K562 (cell line): ENCODE measurements around the gene MPST. TPM values are rescaled to one million over a fixed set of nuclear protein-coding genes. Genes with fewer than 3 reads are reported as not detected.

Experiments
- ATAC-seq: fragments of 200-7000 bp; cut with Tn5 transposase; 3 replicates; pipeline ENCODE4 v1.9.1; 2020; ENCODE audit warnings: moderate library complexity
- BruUV-seq: library from RNA; stranded (reverse); fragments of 400-500 nt; replicated peaks from 2 replicates; lab custom pipeline; 2021; lab: Mats Ljungman, UMichigan
- CTCF ChIA-PET: fragments of 300-600 bp; formaldehyde crosslinking; extraction: SDS; loops from one replicate; lab custom pipeline; 2021; ENCODE audit warnings: low intra/inter-chr PET ratio; lab: Yijun Ruan, JAX
- POLR2A ChIA-PET: fragments of 300-600, 350-650 bp; sonication (Branson Sonifier 250); formaldehyde crosslinking; extraction: SDS; loops from one replicate; lab custom pipeline; 2021; ENCODE audit warnings: antibody characterized with exemption, inconsistent platforms; lab: Yijun Ruan, JAX
- DNase-seq, 4 experiments: peaks; one replicate each; pipeline versions ENCODE4 v3.0.0 to v3.0.0-alpha.2; 2011 to 2018; ENCODE audit warnings: low spot score in 3 of 4, mixed read lengths in 3 of 4; ENCODE audit errors: extremely low read depth in 1 of 4
- FAIRE-seq: peaks from 2 replicates; lab custom pipeline; 2011; peaks lifted over from hg19 to GRCh38; lab: Jason Lieb, UNC
- H2AFZ ChIP-seq: 2 replicates; pipeline ENCODE4 v1.6.0; 2011; ENCODE audit warnings: low read depth, low read length, control low read depth, inconsistent platforms
- H3K27ac ChIP-seq: fragments of 200-600 bp; 3 replicates; pipeline ENCODE4 v1.8.0; 2011; ENCODE audit warnings: low read depth, mild to moderate bottlenecking, control low read depth, inconsistent platforms, low read length, moderate library complexity, mixed read lengths; ENCODE audit errors: extremely low read depth
- H3K27me3 ChIP-seq, 2 experiments: fragments of 300-600 bp in 1 of 2; 2 replicates in 1 of 2; 3 replicates in 1 of 2; pipeline versions ENCODE4 v1.6.0 to v1.8.0; 2011; ENCODE audit warnings: inconsistent platforms in 2 of 2, low read length in 2 of 2, mild to moderate bottlenecking in 1 of 2, mixed read lengths in 1 of 2, moderate library complexity in 1 of 2; ENCODE audit not compliant: control insufficient read depth in 2 of 2, insufficient read depth in 2 of 2
- H3K36me3 ChIP-seq: fragments of 300-600 bp; 3 replicates; pipeline ENCODE4 v1.8.0; 2011; ENCODE audit warnings: mild to moderate bottlenecking, low read length, inconsistent platforms; ENCODE audit not compliant: control insufficient read depth, insufficient read depth
- H3K4me1 ChIP-seq, 2 experiments: fragments of 200-600 bp in 1 of 2; replicated peaks in 1 of 2; 2 replicates in 1 of 2; 3 replicates in 1 of 2; pipeline versions ENCODE4 v1.5.1 to v1.8.0; 2011; ENCODE audit warnings: inconsistent platforms in 2 of 2, low read length in 2 of 2, mild to moderate bottlenecking in 1 of 2, mixed read lengths in 1 of 2, moderate library complexity in 1 of 2; ENCODE audit not compliant: control insufficient read depth in 2 of 2, insufficient read depth in 2 of 2
- H3K4me2 ChIP-seq: 2 replicates; pipeline ENCODE4 v1.6.1; 2011; ENCODE audit warnings: low read length, control low read depth, inconsistent platforms, mixed read lengths; ENCODE audit not compliant: insufficient read depth
- H3K4me3 ChIP-seq: fragments of 200-600 bp; sonication (generic), shearing (Covaris generic); 2 replicates; pipeline ENCODE4 v1.5.1; 2016; ENCODE audit warnings: control low read depth, inconsistent platforms
- H3K79me2 ChIP-seq: fragments of 200-600 bp; 3 replicates; pipeline ENCODE4 v1.8.0; 2011; ENCODE audit warnings: low read length, inconsistent platforms; ENCODE audit not compliant: control insufficient read depth, insufficient read depth
- H3K9ac ChIP-seq, 2 experiments: 2 replicates each; pipeline versions ENCODE4 v1.6.0 to v1.6.1; 2011; ENCODE audit warnings: low read depth in 2 of 2, low read length in 2 of 2, control low read depth in 1 of 2, inconsistent platforms in 1 of 2, mild to moderate bottlenecking in 1 of 2, mixed read lengths in 1 of 2; ENCODE audit not compliant: insufficient read depth in 1 of 2
- H3K9me1 ChIP-seq: one replicate; pipeline ENCODE4 v1.6.0; 2011; ENCODE audit warnings: inconsistent platforms, mild to moderate bottlenecking, low read length, moderate library complexity; ENCODE audit not compliant: control insufficient read depth, insufficient read depth
- H3K9me3 ChIP-seq: replicated peaks from 2 replicates; pipeline ENCODE4 v1.5.1; 2011; ENCODE audit warnings: low read depth, low read length, inconsistent platforms; ENCODE audit not compliant: control insufficient read depth, insufficient read depth
- H4K20me1 ChIP-seq: replicated peaks from 2 replicates; pipeline ENCODE4 v1.6.1; 2011; ENCODE audit warnings: low read length, inconsistent platforms, mixed read lengths; ENCODE audit not compliant: control insufficient read depth, insufficient read depth
- CBFA2T3 ChIP-seq: fragments of 450-650 bp; IDR thresholded peaks from 2 replicates; pipeline ENCODE4 v1.6.1; 2017
- TBL1XR1 ChIP-seq, 2 experiments: IDR thresholded peaks; 2 replicates each; pipeline ENCODE4 v1.6.1; 2012; ENCODE audit warnings: improper control_type of control experiment in 2 of 2, low read length in 2 of 2, mild to moderate bottlenecking in 1 of 2
- YY1 ChIP-seq, 3 experiments: IDR thresholded peaks; 2 replicates each; pipeline ENCODE4 v1.6.1; 2011; ENCODE audit warnings: low read length in 2 of 3, mild to moderate bottlenecking in 2 of 3, moderate library complexity in 2 of 3, borderline replicate concordance in 1 of 3, control low read depth in 1 of 3, low read depth in 1 of 3; ENCODE audit not compliant: insufficient read depth in 3 of 3, insufficient replicate concordance in 2 of 3, control insufficient read depth in 1 of 3, insufficient read length in 1 of 3; ENCODE audit errors: extremely low read depth in 1 of 3
- ZNF212 ChIP-seq: fragments of 450-650 bp; formaldehyde crosslinking; IDR thresholded peaks from 2 replicates; pipeline ENCODE4 v1.4.0; 2020; ENCODE audit warnings: mild to moderate bottlenecking
- WGBS: fragments of 100-300 bp; shearing (Covaris generic); methylation state at CpG from one replicate; pipeline ENCODE4 v1.1.6; 2016; ENCODE audit warnings: low coverage, mixed read lengths; ENCODE audit not compliant: insufficient coverage; ENCODE audit errors: missing lambda C conversion rate; 5-methylcytosine and 5-hydroxymethylcytosine counted together
- in situ Hi-C: fragments of 300-500 bp; cut with MboI; formaldehyde crosslinking; loops from 4 replicates; pipeline ENCODE4 v1.15.0; 2018; ENCODE audit warnings: inconsistent platforms, mixed read lengths
- intact Hi-C: fragments of 100-400 bp; cut with micrococcal nuclease; formaldehyde crosslinking; loops from 2 replicates; pipeline ENCODE4 v1.14.2; 2022
- polyA plus RNA-seq, 8 experiments: library from polyadenylated mRNA; depleted of rRNA in 4 of 8; stranded (reverse) in 5 of 8; unstranded in 3 of 8; fragments of >200 nt; fragmentation: Nextera tagmentation in 2 of 8; fragmentation: Illumina TruSeq in 1 of 8; extraction: Ambion mirVana in 2 of 8; extraction: Trizol in 1 of 8; gene quantifications; 2 replicates each; pipeline versions ENCODE4 v1.2.1 to v1.2.3, GENCODE V29; 2011 to 2014; ENCODE audit warnings: inconsistent platforms in 1 of 8, missing spikeins in 1 of 8
- total RNA-seq, 7 experiments: library from RNA; depleted of rRNA in 6 of 7; stranded (reverse); fragments of >200 nt in 6 of 7; fragmentation: Illumina TruSeq in 2 of 7; extraction: Trizol in 2 of 7; gene quantifications; 2 replicates each; pipeline versions ENCODE4 v1.2.1 to v1.2.3, GENCODE V29; 2011 to 2021; ENCODE audit warnings: low replicate concordance in 1 of 7
- TF ChIP-seq, protein P1 (sequence below): sonication (generic); formaldehyde crosslinking; IDR thresholded peaks from 2 replicates; pipeline ENCODE4 v1.8.0; 2023; ENCODE audit warnings: missing genetic modification reagents, mild to moderate bottlenecking, borderline replicate concordance
- TF ChIP-seq, protein P2 (sequence below): fragments of 250-450 bp; sonication (Bioruptor Pico); IDR thresholded peaks from 2 replicates; pipeline ENCODE4 v1.4.0; 2020; ENCODE audit warnings: mild to moderate bottlenecking, moderate library complexity
- TF ChIP-seq, protein P3 (sequence below), 2 experiments: fragments of 450-650 bp; IDR thresholded peaks; 2 replicates each; pipeline ENCODE4 v1.6.1; 2018; ENCODE audit warnings: mild to moderate bottlenecking in 2 of 2, low read depth in 1 of 2; ENCODE audit not compliant: partially characterized antibody in 2 of 2

The MPST gene
- total and polyA plus RNA-seq, 9 of the 15 experiments (the other 6 are each of a cell fraction or from before 2014, with no cell fraction given), result 0.65 to 104 (median 24.3) TPM

DNA sequence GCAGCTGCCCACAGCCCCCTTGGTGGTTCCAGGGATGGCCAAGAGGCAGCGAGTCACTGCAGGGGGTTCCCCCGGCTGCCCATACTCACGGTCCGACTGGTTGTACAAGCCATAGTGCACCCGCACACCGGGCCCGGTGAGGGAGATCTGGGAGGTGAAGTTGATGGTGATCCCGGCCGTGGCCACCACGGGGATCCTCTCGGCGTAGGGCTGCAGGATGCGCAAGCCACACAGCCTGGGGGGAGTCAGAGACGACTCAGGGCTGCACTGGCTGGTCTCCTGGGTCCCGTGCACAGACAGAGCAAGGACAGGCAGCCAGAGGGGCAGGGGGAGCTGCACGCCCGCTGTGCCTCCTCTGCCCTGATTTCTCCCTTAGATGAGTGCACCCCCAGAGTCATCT lies 55.5 kb downstream of the MPST start:
- intact Hi-C loops (no loop called here), in situ Hi-C loops (no loop called here)
- no peak for DNase-seq
- ChIA-PET CTCF (no interaction called here), POLR2A (no interaction called here)
- Histone ChIP-seq H3K36me3 (no peaks in the 10 kb centered on the region), H3K4me2 (no peak overlapping the region), H3K27me3 (peaks cover 0 to 32% of the 10 kb centered on the region in 2 experiments; a peak in 2 of 5 replicates), H3K4me3 (no peak overlapping the region), H4K20me1 (no peaks in the 10 kb centered on the region), H3K9me3 (no peaks in the 10 kb centered on the region; the same call in 1 of the 2 replicates), H3K79me2 (no peaks in the 10 kb centered on the region), H2AFZ (no peak overlapping the region), H3K4me1 (peaks cover 0 to 4% of the 10 kb centered on the region in 2 experiments; a peak in 1 of 5 replicates), H3K9me1 (no peaks in the 10 kb centered on the region), H3K27ac (no peak overlapping the region), H3K9ac (no peak overlapping the region; a peak in 1 of 4 replicates)
- ATAC-seq, result no peak
- FAIRE-seq, result no peak
- 0% methylated on average over 11 of the region's 17 CpGs for WGBS
- no TSS peak for BruUV-seq
- TF ChIP-seq YY1 (IDR thresholded peaks at IDR 0.05; ENCODE audit: borderline replicate concordance in 1 of 3, control insufficient read depth in 1 of 3, extremely low read depth in 1 of 3, insufficient read depth in 3 of 3, insufficient read length in 1 of 3, insufficient replicate concordance in 2 of 3, low read depth in 1 of 3, low read length in 2 of 3), result no peak
- TF ChIP-seq, protein P1, sequence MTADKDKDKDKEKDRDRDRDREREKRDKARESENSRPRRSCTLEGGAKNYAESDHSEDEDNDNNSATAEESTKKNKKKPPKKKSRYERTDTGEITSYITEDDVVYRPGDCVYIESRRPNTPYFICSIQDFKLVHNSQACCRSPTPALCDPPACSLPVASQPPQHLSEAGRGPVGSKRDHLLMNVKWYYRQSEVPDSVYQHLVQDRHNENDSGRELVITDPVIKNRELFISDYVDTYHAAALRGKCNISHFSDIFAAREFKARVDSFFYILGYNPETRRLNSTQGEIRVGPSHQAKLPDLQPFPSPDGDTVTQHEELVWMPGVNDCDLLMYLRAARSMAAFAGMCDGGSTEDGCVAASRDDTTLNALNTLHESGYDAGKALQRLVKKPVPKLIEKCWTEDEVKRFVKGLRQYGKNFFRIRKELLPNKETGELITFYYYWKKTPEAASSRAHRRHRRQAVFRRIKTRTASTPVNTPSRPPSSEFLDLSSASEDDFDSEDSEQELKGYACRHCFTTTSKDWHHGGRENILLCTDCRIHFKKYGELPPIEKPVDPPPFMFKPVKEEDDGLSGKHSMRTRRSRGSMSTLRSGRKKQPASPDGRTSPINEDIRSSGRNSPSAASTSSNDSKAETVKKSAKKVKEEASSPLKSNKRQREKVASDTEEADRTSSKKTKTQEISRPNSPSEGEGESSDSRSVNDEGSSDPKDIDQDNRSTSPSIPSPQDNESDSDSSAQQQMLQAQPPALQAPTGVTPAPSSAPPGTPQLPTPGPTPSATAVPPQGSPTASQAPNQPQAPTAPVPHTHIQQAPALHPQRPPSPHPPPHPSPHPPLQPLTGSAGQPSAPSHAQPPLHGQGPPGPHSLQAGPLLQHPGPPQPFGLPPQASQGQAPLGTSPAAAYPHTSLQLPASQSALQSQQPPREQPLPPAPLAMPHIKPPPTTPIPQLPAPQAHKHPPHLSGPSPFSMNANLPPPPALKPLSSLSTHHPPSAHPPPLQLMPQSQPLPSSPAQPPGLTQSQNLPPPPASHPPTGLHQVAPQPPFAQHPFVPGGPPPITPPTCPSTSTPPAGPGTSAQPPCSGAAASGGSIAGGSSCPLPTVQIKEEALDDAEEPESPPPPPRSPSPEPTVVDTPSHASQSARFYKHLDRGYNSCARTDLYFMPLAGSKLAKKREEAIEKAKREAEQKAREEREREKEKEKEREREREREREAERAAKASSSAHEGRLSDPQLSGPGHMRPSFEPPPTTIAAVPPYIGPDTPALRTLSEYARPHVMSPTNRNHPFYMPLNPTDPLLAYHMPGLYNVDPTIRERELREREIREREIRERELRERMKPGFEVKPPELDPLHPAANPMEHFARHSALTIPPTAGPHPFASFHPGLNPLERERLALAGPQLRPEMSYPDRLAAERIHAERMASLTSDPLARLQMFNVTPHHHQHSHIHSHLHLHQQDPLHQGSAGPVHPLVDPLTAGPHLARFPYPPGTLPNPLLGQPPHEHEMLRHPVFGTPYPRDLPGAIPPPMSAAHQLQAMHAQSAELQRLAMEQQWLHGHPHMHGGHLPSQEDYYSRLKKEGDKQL (CRISPR knock-in tag), result no peak
- TF ChIP-seq, protein P2, sequence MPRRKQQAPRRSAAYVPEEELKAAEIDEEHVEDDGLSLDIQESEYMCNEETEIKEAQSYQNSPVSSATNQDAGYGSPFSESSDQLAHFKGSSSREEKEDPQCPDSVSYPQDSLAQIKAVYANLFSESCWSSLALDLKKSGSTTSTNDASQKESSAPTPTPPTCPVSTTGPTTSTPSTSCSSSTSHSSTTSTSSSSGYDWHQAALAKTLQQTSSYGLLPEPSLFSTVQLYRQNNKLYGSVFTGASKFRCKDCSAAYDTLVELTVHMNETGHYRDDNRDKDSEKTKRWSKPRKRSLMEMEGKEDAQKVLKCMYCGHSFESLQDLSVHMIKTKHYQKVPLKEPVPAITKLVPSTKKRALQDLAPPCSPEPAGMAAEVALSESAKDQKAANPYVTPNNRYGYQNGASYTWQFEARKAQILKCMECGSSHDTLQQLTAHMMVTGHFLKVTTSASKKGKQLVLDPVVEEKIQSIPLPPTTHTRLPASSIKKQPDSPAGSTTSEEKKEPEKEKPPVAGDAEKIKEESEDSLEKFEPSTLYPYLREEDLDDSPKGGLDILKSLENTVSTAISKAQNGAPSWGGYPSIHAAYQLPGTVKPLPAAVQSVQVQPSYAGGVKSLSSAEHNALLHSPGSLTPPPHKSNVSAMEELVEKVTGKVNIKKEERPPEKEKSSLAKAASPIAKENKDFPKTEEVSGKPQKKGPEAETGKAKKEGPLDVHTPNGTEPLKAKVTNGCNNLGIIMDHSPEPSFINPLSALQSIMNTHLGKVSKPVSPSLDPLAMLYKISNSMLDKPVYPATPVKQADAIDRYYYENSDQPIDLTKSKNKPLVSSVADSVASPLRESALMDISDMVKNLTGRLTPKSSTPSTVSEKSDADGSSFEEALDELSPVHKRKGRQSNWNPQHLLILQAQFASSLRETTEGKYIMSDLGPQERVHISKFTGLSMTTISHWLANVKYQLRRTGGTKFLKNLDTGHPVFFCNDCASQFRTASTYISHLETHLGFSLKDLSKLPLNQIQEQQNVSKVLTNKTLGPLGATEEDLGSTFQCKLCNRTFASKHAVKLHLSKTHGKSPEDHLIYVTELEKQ (CRISPR knock-in tag), result no peak
- TF ChIP-seq ZNF212 (CRISPR knock-in tag), result no peak
- TF ChIP-seq CBFA2T3, result no peak
- TF ChIP-seq, protein P3, sequence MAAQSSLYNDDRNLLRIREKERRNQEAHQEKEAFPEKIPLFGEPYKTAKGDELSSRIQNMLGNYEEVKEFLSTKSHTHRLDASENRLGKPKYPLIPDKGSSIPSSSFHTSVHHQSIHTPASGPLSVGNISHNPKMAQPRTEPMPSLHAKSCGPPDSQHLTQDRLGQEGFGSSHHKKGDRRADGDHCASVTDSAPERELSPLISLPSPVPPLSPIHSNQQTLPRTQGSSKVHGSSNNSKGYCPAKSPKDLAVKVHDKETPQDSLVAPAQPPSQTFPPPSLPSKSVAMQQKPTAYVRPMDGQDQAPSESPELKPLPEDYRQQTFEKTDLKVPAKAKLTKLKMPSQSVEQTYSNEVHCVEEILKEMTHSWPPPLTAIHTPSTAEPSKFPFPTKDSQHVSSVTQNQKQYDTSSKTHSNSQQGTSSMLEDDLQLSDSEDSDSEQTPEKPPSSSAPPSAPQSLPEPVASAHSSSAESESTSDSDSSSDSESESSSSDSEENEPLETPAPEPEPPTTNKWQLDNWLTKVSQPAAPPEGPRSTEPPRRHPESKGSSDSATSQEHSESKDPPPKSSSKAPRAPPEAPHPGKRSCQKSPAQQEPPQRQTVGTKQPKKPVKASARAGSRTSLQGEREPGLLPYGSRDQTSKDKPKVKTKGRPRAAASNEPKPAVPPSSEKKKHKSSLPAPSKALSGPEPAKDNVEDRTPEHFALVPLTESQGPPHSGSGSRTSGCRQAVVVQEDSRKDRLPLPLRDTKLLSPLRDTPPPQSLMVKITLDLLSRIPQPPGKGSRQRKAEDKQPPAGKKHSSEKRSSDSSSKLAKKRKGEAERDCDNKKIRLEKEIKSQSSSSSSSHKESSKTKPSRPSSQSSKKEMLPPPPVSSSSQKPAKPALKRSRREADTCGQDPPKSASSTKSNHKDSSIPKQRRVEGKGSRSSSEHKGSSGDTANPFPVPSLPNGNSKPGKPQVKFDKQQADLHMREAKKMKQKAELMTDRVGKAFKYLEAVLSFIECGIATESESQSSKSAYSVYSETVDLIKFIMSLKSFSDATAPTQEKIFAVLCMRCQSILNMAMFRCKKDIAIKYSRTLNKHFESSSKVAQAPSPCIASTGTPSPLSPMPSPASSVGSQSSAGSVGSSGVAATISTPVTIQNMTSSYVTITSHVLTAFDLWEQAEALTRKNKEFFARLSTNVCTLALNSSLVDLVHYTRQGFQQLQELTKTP (IDR thresholded peaks at IDR 0.05; ENCODE audit: low read depth in 1 of 2, partially characterized antibody in 2 of 2), result no peak
- TF ChIP-seq TBL1XR1 (IDR thresholded peaks at IDR 0.05; ENCODE audit: low read length in 2 of 2), result no peak
